Kidney (tissue), 14 donors: Measurements from ENCODE around the gene CTNNA2. TPM values are rescaled to one million over a fixed set of nuclear protein-coding genes. Genes with fewer than 3 reads are reported as not detected.

Experiments used
- DNase-seq, 5 donors: peaks; one replicate each; pipeline ENCODE4 v3.0.0-alpha.2; 2013 to 2020
- FAIRE-seq: peaks from 2 replicates; lab custom pipeline; 2012; peaks lifted over from hg19 to GRCh38; lab: Jason Lieb, UNC
- H3K27ac ChIP-seq, 2 donors: one replicate each; pipeline ENCODE4 v1.7.0; 2013; ENCODE audit warnings: low read depth in 2 of 2, low read length in 2 of 2, inconsistent platforms in 1 of 2
- H3K27me3 ChIP-seq: one replicate; pipeline ENCODE4 v1.7.1; 2013; ENCODE audit warnings: low read length, inconsistent platforms; ENCODE audit not compliant: control insufficient read depth, insufficient read depth
- H3K36me3 ChIP-seq, 3 donors: one replicate each; pipeline versions ENCODE4 v1.7.0 to v1.7.1; 2013; ENCODE audit warnings: low read length in 3 of 3, control low read depth in 1 of 3, inconsistent platforms in 1 of 3; ENCODE audit not compliant: insufficient read depth in 3 of 3, control insufficient read depth in 2 of 3
- H3K4me1 ChIP-seq, 3 donors: one replicate each; pipeline versions ENCODE4 v1.7.0 to v1.7.1; 2013; ENCODE audit warnings: low read length in 3 of 3, inconsistent platforms in 1 of 3, low read depth in 1 of 3; ENCODE audit not compliant: control insufficient read depth in 2 of 3, insufficient read depth in 2 of 3
- H3K4me3 ChIP-seq, 3 donors: one replicate each; pipeline versions ENCODE4 v1.7.0 to v1.8.1; 2013; ENCODE audit warnings: low read length in 3 of 3, control low read depth in 1 of 3, inconsistent platforms in 1 of 3
- H3K9ac ChIP-seq, 3 donors: one replicate each; pipeline versions ENCODE4 v1.7.0 to v1.7.1; 2013; ENCODE audit warnings: low read length in 3 of 3, control low read depth in 1 of 3, inconsistent platforms in 1 of 3
- H3K9me3 ChIP-seq, 3 donors: one replicate each; pipeline versions ENCODE4 v1.7.0 to v1.7.1; 2013; ENCODE audit warnings: low read length in 3 of 3, control low read depth in 1 of 3, inconsistent platforms in 1 of 3; ENCODE audit not compliant: control insufficient read depth in 2 of 3, insufficient read depth in 1 of 3
- intact Hi-C: fragments of 100-400 bp; cut with DNase I; formaldehyde crosslinking; loops from one replicate; pipeline ENCODE4 v1.11.1; 2022
- polyA plus RNA-seq: library from polyadenylated mRNA; stranded (reverse); fragments of 350-450 nt; fragmentation: Illumina TruSeq; extraction: RNeasy Lipid Tissue Mini Kit (QIAGEN cat#74804); gene quantifications from one replicate; pipeline ENCODE4 v1.2.3, GENCODE V29; 2014; ENCODE audit warnings: low read depth, low replicate concordance; ENCODE audit not compliant: insufficient read depth
- total RNA-seq: library from RNA; stranded (reverse); fragmentation: NEBNext Ultra II Directional; extraction: Animal tissue kit (Norgen Biotek cat#: 25700); gene quantifications from one replicate; pipeline ENCODE4 v1.2.1, GENCODE V29; 2021
- TF ChIP-seq, protein P1 (sequence below): IDR thresholded peaks from 3 replicates; pipeline ENCODE4 v1.5.1; 2012; ENCODE audit warnings: mild to moderate bottlenecking, moderate library complexity, borderline replicate concordance; ENCODE audit not compliant: insufficient read depth; ENCODE audit errors: extremely low read depth
- donor health status: control.
- donor health status: control.
- donor health status: control.
- donor health status: control.
- donor health status: control.
- donor health status: DM: yes; HTN: yes; CAD: no.
- donor health status: Normal renal cell carcinoma (clear cell type).

The CTNNA2 gene
- total and polyA plus RNA-seq, 2 donors from 2014 or later, result 0.47 TPM; not detected in 1

DNA sequence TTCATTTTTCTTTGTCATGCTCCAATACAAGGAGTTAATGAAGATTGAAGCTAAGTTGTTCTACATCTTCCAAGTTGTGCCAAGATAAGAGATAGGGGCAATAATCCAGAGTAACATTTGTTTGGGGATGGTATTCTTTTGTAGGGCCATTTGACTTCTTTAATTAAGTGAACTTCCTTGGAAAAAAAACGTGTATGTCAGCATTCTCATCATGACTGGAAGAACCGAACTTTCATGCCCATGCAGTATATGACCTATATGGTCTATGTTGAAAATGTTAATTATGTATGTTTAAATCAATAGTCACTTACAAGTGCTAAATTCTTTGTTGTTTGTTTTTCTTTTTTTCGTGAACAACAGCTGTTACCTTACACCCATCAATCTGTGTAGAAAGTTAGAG, 1111.2 kb downstream of the CTNNA2 start:
- Histone ChIP-seq H3K27me3 (no peaks in the 10 kb centered on the region), H3K36me3 (no peaks in the 10 kb centered on the region)

DNA sequence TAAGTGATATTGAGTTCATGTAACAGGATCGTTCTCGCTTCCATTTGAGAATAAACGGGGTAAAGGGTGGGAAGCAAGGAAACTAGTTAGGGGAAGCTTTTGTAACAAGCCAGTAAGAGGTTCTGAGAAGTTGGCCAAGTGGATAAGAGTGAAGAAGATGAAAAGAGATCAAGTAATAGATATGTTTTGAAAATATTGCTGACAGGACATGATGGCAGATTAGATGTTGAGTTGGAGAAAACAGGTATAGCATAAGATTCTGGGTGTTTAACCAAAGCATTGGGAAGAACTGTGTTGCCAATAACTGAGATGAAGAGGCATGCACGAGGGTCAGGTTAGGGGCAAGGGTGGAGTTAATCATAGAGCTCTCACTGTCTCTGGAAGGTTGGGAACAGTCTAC, 1121.7 kb downstream of the CTNNA2 start:
- H3K9ac ChIP-seq, result no peak overlapping the region
- no peaks in the 10 kb centered on the region for H3K27me3 ChIP-seq
- DNase-seq (no peak), FAIRE-seq (no peak)
- H3K4me1 ChIP-seq, result no peaks in the 10 kb centered on the region
- H3K9me3 ChIP-seq, result no peaks in the 10 kb centered on the region
- H3K27ac ChIP-seq, result no peak overlapping the region
- TF ChIP-seq, protein P1, sequence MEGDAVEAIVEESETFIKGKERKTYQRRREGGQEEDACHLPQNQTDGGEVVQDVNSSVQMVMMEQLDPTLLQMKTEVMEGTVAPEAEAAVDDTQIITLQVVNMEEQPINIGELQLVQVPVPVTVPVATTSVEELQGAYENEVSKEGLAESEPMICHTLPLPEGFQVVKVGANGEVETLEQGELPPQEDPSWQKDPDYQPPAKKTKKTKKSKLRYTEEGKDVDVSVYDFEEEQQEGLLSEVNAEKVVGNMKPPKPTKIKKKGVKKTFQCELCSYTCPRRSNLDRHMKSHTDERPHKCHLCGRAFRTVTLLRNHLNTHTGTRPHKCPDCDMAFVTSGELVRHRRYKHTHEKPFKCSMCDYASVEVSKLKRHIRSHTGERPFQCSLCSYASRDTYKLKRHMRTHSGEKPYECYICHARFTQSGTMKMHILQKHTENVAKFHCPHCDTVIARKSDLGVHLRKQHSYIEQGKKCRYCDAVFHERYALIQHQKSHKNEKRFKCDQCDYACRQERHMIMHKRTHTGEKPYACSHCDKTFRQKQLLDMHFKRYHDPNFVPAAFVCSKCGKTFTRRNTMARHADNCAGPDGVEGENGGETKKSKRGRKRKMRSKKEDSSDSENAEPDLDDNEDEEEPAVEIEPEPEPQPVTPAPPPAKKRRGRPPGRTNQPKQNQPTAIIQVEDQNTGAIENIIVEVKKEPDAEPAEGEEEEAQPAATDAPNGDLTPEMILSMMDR, result no peak
- intact Hi-C loops, result no loop called here
- H3K4me3 ChIP-seq, result no peak overlapping the region
- H3K36me3 ChIP-seq, result no peaks in the 10 kb centered on the region

More for the DNA sequence above, 1111.2 kb downstream of the CTNNA2 start:
- DNase-seq, result no peak
- TF ChIP-seq, protein P1, result no peak
- Histone ChIP-seq H3K9me3 (no peaks in the 10 kb centered on the region), H3K4me1 (no peaks in the 10 kb centered on the region), H3K27ac (no peak overlapping the region), H3K4me3 (no peak overlapping the region), H3K9ac (no peak overlapping the region)
- no peak for FAIRE-seq
- intact Hi-C loops, result no loop called here

DNA sequence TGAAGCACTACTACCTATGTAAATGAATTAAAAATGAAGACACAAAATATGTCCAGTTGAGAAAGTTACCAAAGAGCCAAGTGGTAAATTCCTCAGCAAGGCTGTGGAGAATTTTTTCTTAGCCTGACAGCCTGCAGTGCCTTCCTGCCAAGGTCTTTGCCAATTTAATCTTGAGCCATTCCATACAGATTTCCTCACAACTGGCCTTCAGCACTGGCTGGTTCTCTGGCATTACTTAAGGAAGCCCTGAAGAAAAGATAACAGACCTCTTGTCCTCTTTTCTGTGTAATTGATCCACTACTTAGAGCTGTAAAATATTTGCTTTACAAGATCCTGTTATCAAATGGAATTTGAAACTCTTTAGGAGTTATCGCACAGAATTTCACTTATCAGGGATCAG, 1125.9 kb downstream of the CTNNA2 start:
- no peaks in the 10 kb centered on the region for H3K27me3 ChIP-seq
- no peaks in the 10 kb centered on the region for H3K9me3 ChIP-seq
- no peak overlapping the region for H3K27ac ChIP-seq
- TF ChIP-seq, protein P1, result no peak
- no peak overlapping the region for H3K9ac ChIP-seq
- no peak overlapping the region for H3K4me3 ChIP-seq
- DNase-seq (no peak), FAIRE-seq (no peak)
- no peaks in the 10 kb centered on the region for H3K4me1 ChIP-seq
- intact Hi-C loops, result no loop called here
- no peaks in the 10 kb centered on the region for H3K36me3 ChIP-seq

DNA sequence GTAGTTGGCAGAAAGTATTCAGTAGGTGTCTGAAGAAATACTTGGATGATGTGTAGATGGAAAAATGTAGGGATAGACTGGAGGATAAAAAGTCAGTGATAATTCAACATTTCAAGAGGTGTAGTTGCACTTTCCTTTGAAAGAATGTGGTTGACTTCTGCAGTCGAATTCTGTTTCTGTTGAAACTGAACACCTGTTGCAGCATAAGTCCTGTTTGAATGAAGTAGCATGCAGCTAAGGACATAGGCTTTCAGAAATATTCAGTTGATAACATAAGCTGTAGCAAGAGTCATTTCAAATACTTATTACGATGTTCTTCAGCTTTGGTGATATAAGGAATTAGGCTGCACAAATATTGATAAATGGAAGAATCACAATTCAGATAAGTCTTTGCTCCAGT, 1129.6 kb downstream of the CTNNA2 start:
- H3K9ac ChIP-seq, result no peak overlapping the region
- H3K9me3 ChIP-seq, result no peaks in the 10 kb centered on the region
- H3K27ac ChIP-seq, result no peak overlapping the region
- H3K36me3 ChIP-seq, result no peaks in the 10 kb centered on the region
- FAIRE-seq (no peak), DNase-seq (no peak)
- TF ChIP-seq, protein P1, result no peak
- intact Hi-C loops, result no loop called here
- no peak overlapping the region for H3K4me3 ChIP-seq
- H3K27me3 ChIP-seq, result no peaks in the 10 kb centered on the region
- H3K4me1 ChIP-seq, result no peaks in the 10 kb centered on the region
